K562 (cell line): ENCODE data around the gene ABCB6. TPM values are rescaled to one million over a fixed set of nuclear protein-coding genes. Genes with fewer than 3 reads are reported as not detected.

Source experiments
- CCNT2 ChIP-seq: IDR thresholded peaks from 2 replicates; pipeline ENCODE4 v1.6.1; 2011; ENCODE audit warnings: borderline replicate concordance, low read depth, mild to moderate bottlenecking, moderate library complexity, mixed read lengths, low read length; ENCODE audit not compliant: insufficient read length; ENCODE audit errors: extremely low read depth
- CREB1 ChIP-seq, 2 experiments: sonication (generic) in 1 of 2; formaldehyde crosslinking in 1 of 2; IDR thresholded peaks; 2 replicates each; pipeline versions ENCODE4 v1.6.1 to v1.8.0; 2012 to 2022; ENCODE audit warnings: inconsistent platforms in 1 of 2, mild to moderate bottlenecking in 1 of 2, missing genetic modification reagents in 1 of 2, moderate library complexity in 1 of 2
- FOXK1 ChIP-seq: sonication (generic); formaldehyde crosslinking; IDR thresholded peaks from 2 replicates; pipeline ENCODE4 v1.8.0; 2022; ENCODE audit warnings: missing genetic modification reagents, mild to moderate bottlenecking, borderline replicate concordance
- MCM2 ChIP-seq: fragments of 450-650 bp; IDR thresholded peaks from 2 replicates; pipeline ENCODE4 v1.6.1; 2017; ENCODE audit warnings: low read depth, mild to moderate bottlenecking
- ZBTB7A ChIP-seq: IDR thresholded peaks from 2 replicates; pipeline ENCODE4 v1.6.1; 2011; ENCODE audit warnings: low read depth, mild to moderate bottlenecking, low read length, moderate library complexity, borderline replicate concordance; ENCODE audit not compliant: control insufficient read depth
- ZNF212 ChIP-seq: fragments of 450-650 bp; formaldehyde crosslinking; IDR thresholded peaks from 2 replicates; pipeline ENCODE4 v1.4.0; 2020; ENCODE audit warnings: mild to moderate bottlenecking
- polyA plus RNA-seq, 8 experiments: library from polyadenylated mRNA; depleted of rRNA in 4 of 8; stranded (reverse) in 5 of 8; unstranded in 3 of 8; fragments of >200 nt; fragmentation: Nextera tagmentation in 2 of 8; fragmentation: Illumina TruSeq in 1 of 8; extraction: Ambion mirVana in 2 of 8; extraction: Trizol in 1 of 8; gene quantifications; 2 replicates each; pipeline versions ENCODE4 v1.2.1 to v1.2.3, GENCODE V29; 2011 to 2014; ENCODE audit warnings: inconsistent platforms in 1 of 8, missing spikeins in 1 of 8
- total RNA-seq, 7 experiments: library from RNA; depleted of rRNA in 6 of 7; stranded (reverse); fragments of >200 nt in 6 of 7; fragmentation: Illumina TruSeq in 2 of 7; extraction: Trizol in 2 of 7; gene quantifications; 2 replicates each; pipeline versions ENCODE4 v1.2.1 to v1.2.3, GENCODE V29; 2011 to 2021; ENCODE audit warnings: low replicate concordance in 1 of 7
- TF ChIP-seq, protein P1 (sequence below), 2 experiments: fragments of 450-650 bp in 1 of 2; sonication (generic) in 1 of 2; formaldehyde crosslinking in 1 of 2; IDR thresholded peaks in 1 of 2; conservative IDR thresholded peaks in 1 of 2; 2 replicates each; pipeline versions ENCODE4 v1.6.1 to v1.8.1; 2016 to 2023; ENCODE audit warnings: mild to moderate bottlenecking in 2 of 2, moderate library complexity in 2 of 2, inconsistent platforms in 1 of 2, missing genetic modification reagents in 1 of 2
- TF ChIP-seq, protein P2 (sequence below): sonication (generic); formaldehyde crosslinking; IDR thresholded peaks from 2 replicates; pipeline ENCODE4 v1.8.0; 2022; ENCODE audit warnings: mild to moderate bottlenecking, missing genetic modification reagents
- TF ChIP-seq, protein P3 (sequence below): fragments of 200-800 bp; sonication (Bioruptor generic); IDR thresholded peaks from 2 replicates; pipeline ENCODE4 v1.6.1; 2016; ENCODE audit warnings: missing genetic modification characterization, missing compliant biosample characterization
- TF ChIP-seq, protein P4 (sequence below): fragments of 150-350 bp; IDR thresholded peaks from 2 replicates; pipeline ENCODE4 v1.6.1; 2014; ENCODE audit warnings: low read depth, mild to moderate bottlenecking, low read length, borderline replicate concordance

Gene ABCB6
- total and polyA plus RNA-seq, 9 of the 15 experiments (the other 6 are each of a cell fraction or from before 2014, with no cell fraction given), result 3.7 to 29.8 (median 16.8) TPM

DNA sequence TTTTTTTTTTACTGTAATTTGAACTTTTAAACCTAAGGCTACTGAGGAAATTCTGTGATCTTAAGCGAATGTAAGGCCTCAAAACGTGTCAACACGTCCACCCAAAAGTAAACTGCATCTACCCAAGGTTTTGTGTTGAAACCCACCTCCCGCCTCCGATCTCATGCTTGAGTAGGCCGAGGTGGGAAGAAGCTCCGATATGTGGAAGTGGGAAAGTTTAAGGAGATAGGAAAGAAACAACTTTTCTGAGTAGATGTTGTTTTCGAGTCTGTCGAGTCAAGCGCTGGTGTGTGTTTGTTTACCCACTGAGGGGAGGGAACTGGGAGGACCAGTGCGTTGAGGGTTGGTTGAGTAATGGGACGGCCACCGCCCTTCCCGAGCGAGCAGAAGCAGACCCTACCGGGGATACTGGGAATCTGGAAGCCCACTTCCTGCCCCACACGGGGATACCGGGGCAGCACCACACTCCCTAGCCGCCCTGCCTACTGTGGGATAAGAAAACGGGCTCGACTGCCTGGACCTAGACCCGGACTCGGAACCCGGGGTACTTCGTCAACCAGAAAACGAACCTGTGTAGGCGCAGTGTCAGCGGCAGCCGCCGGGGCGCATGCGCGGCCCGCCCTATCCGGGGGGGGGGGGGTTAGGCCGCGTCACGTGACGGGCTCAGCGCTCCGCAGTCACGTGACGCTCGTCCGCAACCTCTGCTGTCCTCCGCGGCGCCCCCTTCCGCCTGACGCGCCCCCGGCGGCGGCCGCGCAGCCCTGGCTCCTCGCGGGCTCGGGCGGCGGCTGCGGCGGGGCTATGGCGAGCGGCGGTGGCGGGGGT lies 41.0 kb downstream of the ABCB6 start, which contains the start of gene RETREG2 (continued):
- TF ChIP-seq, protein P1, sequence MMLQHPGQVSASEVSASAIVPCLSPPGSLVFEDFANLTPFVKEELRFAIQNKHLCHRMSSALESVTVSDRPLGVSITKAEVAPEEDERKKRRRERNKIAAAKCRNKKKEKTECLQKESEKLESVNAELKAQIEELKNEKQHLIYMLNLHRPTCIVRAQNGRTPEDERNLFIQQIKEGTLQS (IDR thresholded peaks at IDR 0.05), result peak; percentile 75; the same call in 1 of the 2 replicates
- TF ChIP-seq, protein P1 (CRISPR knock-in tag; conservative IDR thresholded peaks at IDR 0.05), result no peak
- TF ChIP-seq MCM2, result no peak
- TF ChIP-seq ZNF212 (CRISPR knock-in tag), result no peak
- TF ChIP-seq, protein P2, sequence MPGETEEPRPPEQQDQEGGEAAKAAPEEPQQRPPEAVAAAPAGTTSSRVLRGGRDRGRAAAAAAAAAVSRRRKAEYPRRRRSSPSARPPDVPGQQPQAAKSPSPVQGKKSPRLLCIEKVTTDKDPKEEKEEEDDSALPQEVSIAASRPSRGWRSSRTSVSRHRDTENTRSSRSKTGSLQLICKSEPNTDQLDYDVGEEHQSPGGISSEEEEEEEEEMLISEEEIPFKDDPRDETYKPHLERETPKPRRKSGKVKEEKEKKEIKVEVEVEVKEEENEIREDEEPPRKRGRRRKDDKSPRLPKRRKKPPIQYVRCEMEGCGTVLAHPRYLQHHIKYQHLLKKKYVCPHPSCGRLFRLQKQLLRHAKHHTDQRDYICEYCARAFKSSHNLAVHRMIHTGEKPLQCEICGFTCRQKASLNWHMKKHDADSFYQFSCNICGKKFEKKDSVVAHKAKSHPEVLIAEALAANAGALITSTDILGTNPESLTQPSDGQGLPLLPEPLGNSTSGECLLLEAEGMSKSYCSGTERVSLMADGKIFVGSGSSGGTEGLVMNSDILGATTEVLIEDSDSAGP (CRISPR knock-in tag), result no peak
- TF ChIP-seq FOXK1 (CRISPR knock-in tag), result no peak
- TF ChIP-seq CCNT2, result peak; percentile 90
- TF ChIP-seq, protein P3, sequence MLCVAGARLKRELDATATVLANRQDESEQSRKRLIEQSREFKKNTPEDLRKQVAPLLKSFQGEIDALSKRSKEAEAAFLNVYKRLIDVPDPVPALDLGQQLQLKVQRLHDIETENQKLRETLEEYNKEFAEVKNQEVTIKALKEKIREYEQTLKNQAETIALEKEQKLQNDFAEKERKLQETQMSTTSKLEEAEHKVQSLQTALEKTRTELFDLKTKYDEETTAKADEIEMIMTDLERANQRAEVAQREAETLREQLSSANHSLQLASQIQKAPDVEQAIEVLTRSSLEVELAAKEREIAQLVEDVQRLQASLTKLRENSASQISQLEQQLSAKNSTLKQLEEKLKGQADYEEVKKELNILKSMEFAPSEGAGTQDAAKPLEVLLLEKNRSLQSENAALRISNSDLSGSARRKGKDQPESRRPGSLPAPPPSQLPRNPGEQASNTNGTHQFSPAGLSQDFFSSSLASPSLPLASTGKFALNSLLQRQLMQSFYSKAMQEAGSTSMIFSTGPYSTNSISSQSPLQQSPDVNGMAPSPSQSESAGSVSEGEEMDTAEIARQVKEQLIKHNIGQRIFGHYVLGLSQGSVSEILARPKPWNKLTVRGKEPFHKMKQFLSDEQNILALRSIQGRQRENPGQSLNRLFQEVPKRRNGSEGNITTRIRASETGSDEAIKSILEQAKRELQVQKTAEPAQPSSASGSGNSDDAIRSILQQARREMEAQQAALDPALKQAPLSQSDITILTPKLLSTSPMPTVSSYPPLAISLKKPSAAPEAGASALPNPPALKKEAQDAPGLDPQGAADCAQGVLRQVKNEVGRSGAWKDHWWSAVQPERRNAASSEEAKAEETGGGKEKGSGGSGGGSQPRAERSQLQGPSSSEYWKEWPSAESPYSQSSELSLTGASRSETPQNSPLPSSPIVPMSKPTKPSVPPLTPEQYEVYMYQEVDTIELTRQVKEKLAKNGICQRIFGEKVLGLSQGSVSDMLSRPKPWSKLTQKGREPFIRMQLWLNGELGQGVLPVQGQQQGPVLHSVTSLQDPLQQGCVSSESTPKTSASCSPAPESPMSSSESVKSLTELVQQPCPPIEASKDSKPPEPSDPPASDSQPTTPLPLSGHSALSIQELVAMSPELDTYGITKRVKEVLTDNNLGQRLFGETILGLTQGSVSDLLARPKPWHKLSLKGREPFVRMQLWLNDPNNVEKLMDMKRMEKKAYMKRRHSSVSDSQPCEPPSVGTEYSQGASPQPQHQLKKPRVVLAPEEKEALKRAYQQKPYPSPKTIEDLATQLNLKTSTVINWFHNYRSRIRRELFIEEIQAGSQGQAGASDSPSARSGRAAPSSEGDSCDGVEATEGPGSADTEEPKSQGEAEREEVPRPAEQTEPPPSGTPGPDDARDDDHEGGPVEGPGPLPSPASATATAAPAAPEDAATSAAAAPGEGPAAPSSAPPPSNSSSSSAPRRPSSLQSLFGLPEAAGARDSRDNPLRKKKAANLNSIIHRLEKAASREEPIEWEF (CRISPR knock-in tag), result no peak
- peak; percentile 65; the same call in 1 of the 2 replicates for TF ChIP-seq ZBTB7A
- 0 out of 2 replicates have a peak, but pooled peaks have one; percentile 40 for TF ChIP-seq CREB1 (IDR thresholded peaks at IDR 0.05)
- peak; percentile 22; the same call in 1 of the 2 replicates for TF ChIP-seq CREB1 (CRISPR knock-in tag; IDR thresholded peaks at IDR 0.05)
- TF ChIP-seq, protein P4, sequence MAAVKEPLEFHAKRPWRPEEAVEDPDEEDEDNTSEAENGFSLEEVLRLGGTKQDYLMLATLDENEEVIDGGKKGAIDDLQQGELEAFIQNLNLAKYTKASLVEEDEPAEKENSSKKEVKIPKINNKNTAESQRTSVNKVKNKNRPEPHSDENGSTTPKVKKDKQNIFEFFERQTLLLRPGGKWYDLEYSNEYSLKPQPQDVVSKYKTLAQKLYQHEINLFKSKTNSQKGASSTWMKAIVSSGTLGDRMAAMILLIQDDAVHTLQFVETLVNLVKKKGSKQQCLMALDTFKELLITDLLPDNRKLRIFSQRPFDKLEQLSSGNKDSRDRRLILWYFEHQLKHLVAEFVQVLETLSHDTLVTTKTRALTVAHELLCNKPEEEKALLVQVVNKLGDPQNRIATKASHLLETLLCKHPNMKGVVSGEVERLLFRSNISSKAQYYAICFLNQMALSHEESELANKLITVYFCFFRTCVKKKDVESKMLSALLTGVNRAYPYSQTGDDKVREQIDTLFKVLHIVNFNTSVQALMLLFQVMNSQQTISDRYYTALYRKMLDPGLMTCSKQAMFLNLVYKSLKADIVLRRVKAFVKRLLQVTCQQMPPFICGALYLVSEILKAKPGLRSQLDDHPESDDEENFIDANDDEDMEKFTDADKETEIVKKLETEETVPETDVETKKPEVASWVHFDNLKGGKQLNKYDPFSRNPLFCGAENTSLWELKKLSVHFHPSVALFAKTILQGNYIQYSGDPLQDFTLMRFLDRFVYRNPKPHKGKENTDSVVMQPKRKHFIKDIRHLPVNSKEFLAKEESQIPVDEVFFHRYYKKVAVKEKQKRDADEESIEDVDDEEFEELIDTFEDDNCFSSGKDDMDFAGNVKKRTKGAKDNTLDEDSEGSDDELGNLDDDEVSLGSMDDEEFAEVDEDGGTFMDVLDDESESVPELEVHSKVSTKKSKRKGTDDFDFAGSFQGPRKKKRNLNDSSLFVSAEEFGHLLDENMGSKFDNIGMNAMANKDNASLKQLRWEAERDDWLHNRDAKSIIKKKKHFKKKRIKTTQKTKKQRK, result no peak
